ENCODE measurements around the gene ZNF441. TPM values are rescaled to one million over a fixed set of nuclear protein-coding genes. Genes with fewer than 3 reads are reported as not detected.

ZNF441 gene
- total RNA-seq, 4 donors from 2014 or later, result 1.1 to 7.6 (median 2.9) TPM

GRCh38 chr19:11756965-11757364 is 9.8 kb upstream of the ZNF441 start:
- Histone ChIP-seq H3K27ac (no peak overlapping the region), H3K27me3 (peaks cover 0 to 3% (median 0%) of the 10 kb centered on the region in 3 donors), H3K4me1 (no peaks in the 10 kb centered on the region), H3K9me3 (peaks cover 0 to 4% (median 0%) of the 10 kb centered on the region in 3 donors), H3K36me3 (no peaks in the 10 kb centered on the region), H3K4me3 (no peak overlapping the region)
- DNase-seq (no peak), ATAC-seq (no peak)
- intact Hi-C loops (cut with DNase I; ENCODE audit: low total_unique reads) (no loop called here), in situ Hi-C loops (cut with MboI; ENCODE audit: low sequenced_read_pairs in 4 of 4) (no loop called here)
- TF ChIP-seq POLR2A (IDR thresholded peaks at IDR 0.05) (no peak), CTCF (IDR thresholded peaks at IDR 0.05 in 4 of 5, conservative IDR thresholded peaks at IDR 0.05 in 1 of 5) (no peak)

GRCh38 chr19:11759805-11760204 is 7.0 kb upstream of the ZNF441 start:
- ATAC-seq (no peak), DNase-seq (no peak)
- intact Hi-C loops (cut with DNase I; ENCODE audit: low total_unique reads), result loop anchor here (10.0 kb wide), 1 partner anchor 795 kb away; the partner anchor contains the start of gene ZNF564
- Histone ChIP-seq H3K27ac (no peak overlapping the region), H3K36me3 (no peaks in the 10 kb centered on the region), H3K4me3 (no peak overlapping the region), H3K9me3 (no peaks in the 10 kb centered on the region), H3K27me3 (no peaks in the 10 kb centered on the region), H3K4me1 (no peaks in the 10 kb centered on the region)
- in situ Hi-C loops (cut with MboI; ENCODE audit: low sequenced_read_pairs in 4 of 4), result no loop called here
- TF ChIP-seq CTCF (IDR thresholded peaks at IDR 0.05 in 4 of 5, conservative IDR thresholded peaks at IDR 0.05 in 1 of 5) (no peak), POLR2A (IDR thresholded peaks at IDR 0.05) (no peak)

GRCh38 chr19:11763117-11763516 is 3.7 kb upstream of the ZNF441 start:
- Histone ChIP-seq H3K9me3 (no peaks in the 10 kb centered on the region), H3K27ac (no peak overlapping the region), H3K4me3 (no peak overlapping the region), H3K27me3 (no peaks in the 10 kb centered on the region), H3K36me3 (no peaks in the 10 kb centered on the region), H3K4me1 (peaks cover 6 to 7% of the 10 kb centered on the region in 2 donors)
- DNase-seq, result no peak
- no peak for ATAC-seq
- TF ChIP-seq CTCF (IDR thresholded peaks at IDR 0.05 in 4 of 5, conservative IDR thresholded peaks at IDR 0.05 in 1 of 5) (no peak), POLR2A (IDR thresholded peaks at IDR 0.05) (no peak)
- in situ Hi-C loops (cut with MboI; ENCODE audit: low sequenced_read_pairs in 4 of 4), result no loop called here
- intact Hi-C loops (cut with DNase I; ENCODE audit: low total_unique reads), result loop anchor here (10.0 kb wide), 1 partner anchor 792 kb away; the partner anchor contains the start of gene ZNF564

- in situ Hi-C loops (cut with MboI; ENCODE audit: low sequenced_read_pairs in 4 of 4), result no loop called here
- intact Hi-C loops (cut with DNase I; ENCODE audit: low total_unique reads), result loop anchor here (10.0 kb wide), 1 partner anchor 791 kb away; the partner anchor contains the start of gene ZNF564
- H3K4me3 ChIP-seq, result no peak overlapping the region
- H3K9me3 ChIP-seq, result no peaks in the 10 kb centered on the region
- H3K27ac ChIP-seq, result no peak overlapping the region
- H3K4me1 ChIP-seq, result peaks cover 9 to 12% of the 10 kb centered on the region in 2 donors
- TF ChIP-seq CTCF (IDR thresholded peaks at IDR 0.05 in 4 of 5, conservative IDR thresholded peaks at IDR 0.05 in 1 of 5) (no peak), POLR2A (IDR thresholded peaks at IDR 0.05) (no peak)
- DNase-seq, result no peak
- no peak for ATAC-seq
- no peaks in the 10 kb centered on the region for H3K27me3 ChIP-seq
- H3K36me3 ChIP-seq, result no peaks in the 10 kb centered on the region
Measured at GRCh38 chr19:11763611-11764010, 3.2 kb upstream of the ZNF441 start.
